Neural progenitor cell (in vitro differentiated cells): ENCODE measurements around the gene NDRG3. TPM values are rescaled to one million over a fixed set of nuclear protein-coding genes. Genes with fewer than 3 reads are reported as not detected.
A peak's percentile ranks its signal among the peaks of the same experiment; 100 is the strongest.

Experiments used
- DNase-seq: peaks from one replicate; pipeline ENCODE4 v3.0.0-alpha.2; 2016; ENCODE audit warnings: low spot score
- H2AFZ ChIP-seq: fragments of 200-600 bp; sonication (generic); replicated peaks from 2 replicates; pipeline ENCODE4 v1.6.1; 2016; ENCODE audit warnings: antibody characterized with exemption
- H3F3A ChIP-seq: fragments of 200-600 bp; sonication (generic); 2 replicates; pipeline ENCODE4 v1.6.1; 2016; ENCODE audit warnings: antibody characterized with exemption, low read depth
- H3K27ac ChIP-seq: fragments of 200-600 bp; sonication (generic); 2 replicates; pipeline ENCODE4 v1.5.1; 2016; ENCODE audit warnings: mild to moderate bottlenecking
- H3K27me3 ChIP-seq: fragments of 200-600 bp; sonication (generic); 2 replicates; pipeline ENCODE4 v1.6.1; 2016; ENCODE audit warnings: mild to moderate bottlenecking, moderate library complexity
- H3K36me3 ChIP-seq: fragments of 200-600 bp; sonication (generic); 2 replicates; pipeline ENCODE4 v1.5.1; 2016
- H3K4me1 ChIP-seq: fragments of 200-600 bp; sonication (generic); 2 replicates; pipeline ENCODE4 v1.6.1; 2016; ENCODE audit warnings: mixed run types
- H3K4me2 ChIP-seq: fragments of 200-600 bp; sonication (generic); 2 replicates; pipeline ENCODE4 v1.6.1; 2016
- H3K4me3 ChIP-seq: fragments of 200-600 bp; sonication (generic); 2 replicates; pipeline ENCODE4 v1.5.1; 2016
- H3K79me2 ChIP-seq: fragments of 200-600 bp; sonication (generic); 2 replicates; pipeline ENCODE4 v1.6.1; 2016; ENCODE audit warnings: low read depth
- H3K9ac ChIP-seq: fragments of 200-600 bp; sonication (generic); 2 replicates; pipeline ENCODE4 v1.6.1; 2016
- H3K9me3 ChIP-seq: fragments of 200-600 bp; sonication (generic); 2 replicates; pipeline ENCODE4 v1.5.1; 2016; ENCODE audit warnings: low read depth
- H4K20me1 ChIP-seq: fragments of 200-600 bp; sonication (generic); 2 replicates; pipeline ENCODE4 v1.6.1; 2016; ENCODE audit warnings: low read depth
- H3K27ac Mint-ChIP-seq: 3 replicates; pipeline ENCODE4 v1.8.0; 2021; ENCODE audit warnings: mixed read lengths
- H3K27me3 Mint-ChIP-seq: 2 replicates; pipeline ENCODE4 v1.8.0; 2022; ENCODE audit warnings: low read depth, mild to moderate bottlenecking, inconsistent platforms, moderate library complexity, mixed read lengths; ENCODE audit not compliant: insufficient read depth
- H3K36me3 Mint-ChIP-seq: 3 replicates; pipeline ENCODE4 v1.8.0; 2021; ENCODE audit warnings: mixed read lengths
- H3K4me1 Mint-ChIP-seq: 3 replicates; pipeline ENCODE4 v1.8.0; 2021; ENCODE audit warnings: mixed read lengths
- H3K4me3 Mint-ChIP-seq: 3 replicates; pipeline ENCODE4 v1.8.0; 2021; ENCODE audit warnings: mild to moderate bottlenecking, moderate library complexity, mixed read lengths
- H3K9me3 Mint-ChIP-seq: 3 replicates; pipeline ENCODE4 v1.8.0; 2020; ENCODE audit warnings: mixed read lengths
- EZH2 ChIP-seq: fragments of 200-600 bp; sonication (generic); IDR thresholded peaks from 2 replicates; pipeline ENCODE4 v1.6.1; 2017; ENCODE audit warnings: antibody characterized with exemption, mild to moderate bottlenecking, moderate library complexity
- EZH2phosphoT487 ChIP-seq: fragments of 200-600 bp; sonication (generic); IDR thresholded peaks from 2 replicates; pipeline ENCODE4 v1.6.1; 2017; ENCODE audit warnings: antibody characterized with exemption
- total RNA-seq: library from RNA; depleted of rRNA; stranded (reverse); fragments of >200 nt; gene quantifications from 2 replicates; pipeline ENCODE4 v1.2.3, GENCODE V29; 2015; ENCODE audit warnings: low replicate concordance
- TF ChIP-seq, protein P1 (sequence below): fragments of 200-600 bp; sonication (generic); IDR thresholded peaks from 2 replicates; pipeline ENCODE4 v1.5.1; 2017; ENCODE audit warnings: antibody characterized with exemption, mild to moderate bottlenecking

NDRG3 gene
- total RNA-seq, 1 donor from 2014 or later: 25.3 TPM

DNA sequence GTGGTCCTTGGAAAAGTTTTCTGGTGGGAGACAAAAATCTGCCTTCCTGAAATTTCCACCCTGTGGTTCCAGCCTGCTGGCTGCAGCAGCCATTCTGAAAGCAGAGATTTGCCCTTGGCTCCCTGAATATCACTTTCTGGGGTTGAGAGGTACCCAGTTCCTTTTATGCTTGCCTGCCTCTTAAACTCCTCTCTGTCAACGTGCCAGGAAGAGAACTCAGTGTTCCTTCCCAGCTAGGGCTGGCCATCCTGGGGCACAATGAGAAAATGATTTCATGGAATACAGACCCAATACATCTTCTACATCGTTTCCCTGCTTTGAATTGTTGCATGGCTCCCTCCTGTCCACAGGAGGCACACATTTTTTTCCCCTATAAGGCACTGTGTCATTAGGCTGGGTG is 29.3 kb upstream of the NDRG3 start:
- peaks cover 19% of the 10 kb centered on the region for H3K4me1 Mint-ChIP-seq
- no peak overlapping the region for H3K4me3 ChIP-seq
- no peak overlapping the region for H3K9ac ChIP-seq
- no peaks in the 10 kb centered on the region for H3K27me3 ChIP-seq
- no peak for DNase-seq
- no peak overlapping the region for H3K27ac Mint-ChIP-seq
- no peaks in the 10 kb centered on the region for H4K20me1 ChIP-seq
- H3K4me3 Mint-ChIP-seq: no peak overlapping the region
- no peak overlapping the region for H3K4me2 ChIP-seq
- H3K27ac ChIP-seq: no peak overlapping the region
- no peaks in the 10 kb centered on the region for H3K36me3 Mint-ChIP-seq
- peaks cover 19% of the 10 kb centered on the region for H3K4me1 ChIP-seq
- no peak overlapping the region for H2AFZ ChIP-seq
- TF ChIP-seq EZH2phosphoT487 (no peak), EZH2 (no peak)
- TF ChIP-seq, protein P1, sequence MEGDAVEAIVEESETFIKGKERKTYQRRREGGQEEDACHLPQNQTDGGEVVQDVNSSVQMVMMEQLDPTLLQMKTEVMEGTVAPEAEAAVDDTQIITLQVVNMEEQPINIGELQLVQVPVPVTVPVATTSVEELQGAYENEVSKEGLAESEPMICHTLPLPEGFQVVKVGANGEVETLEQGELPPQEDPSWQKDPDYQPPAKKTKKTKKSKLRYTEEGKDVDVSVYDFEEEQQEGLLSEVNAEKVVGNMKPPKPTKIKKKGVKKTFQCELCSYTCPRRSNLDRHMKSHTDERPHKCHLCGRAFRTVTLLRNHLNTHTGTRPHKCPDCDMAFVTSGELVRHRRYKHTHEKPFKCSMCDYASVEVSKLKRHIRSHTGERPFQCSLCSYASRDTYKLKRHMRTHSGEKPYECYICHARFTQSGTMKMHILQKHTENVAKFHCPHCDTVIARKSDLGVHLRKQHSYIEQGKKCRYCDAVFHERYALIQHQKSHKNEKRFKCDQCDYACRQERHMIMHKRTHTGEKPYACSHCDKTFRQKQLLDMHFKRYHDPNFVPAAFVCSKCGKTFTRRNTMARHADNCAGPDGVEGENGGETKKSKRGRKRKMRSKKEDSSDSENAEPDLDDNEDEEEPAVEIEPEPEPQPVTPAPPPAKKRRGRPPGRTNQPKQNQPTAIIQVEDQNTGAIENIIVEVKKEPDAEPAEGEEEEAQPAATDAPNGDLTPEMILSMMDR: no peak
- H3K79me2 ChIP-seq: peaks cover 22% of the 10 kb centered on the region
- H3F3A ChIP-seq: peaks cover 16% of the 10 kb centered on the region
- peaks cover 14% of the 10 kb centered on the region for H3K27me3 Mint-ChIP-seq
- H3K9me3 ChIP-seq: no peaks in the 10 kb centered on the region
- peaks cover 10% of the 10 kb centered on the region for H3K36me3 ChIP-seq
- H3K9me3 Mint-ChIP-seq: no peaks in the 10 kb centered on the region

DNA sequence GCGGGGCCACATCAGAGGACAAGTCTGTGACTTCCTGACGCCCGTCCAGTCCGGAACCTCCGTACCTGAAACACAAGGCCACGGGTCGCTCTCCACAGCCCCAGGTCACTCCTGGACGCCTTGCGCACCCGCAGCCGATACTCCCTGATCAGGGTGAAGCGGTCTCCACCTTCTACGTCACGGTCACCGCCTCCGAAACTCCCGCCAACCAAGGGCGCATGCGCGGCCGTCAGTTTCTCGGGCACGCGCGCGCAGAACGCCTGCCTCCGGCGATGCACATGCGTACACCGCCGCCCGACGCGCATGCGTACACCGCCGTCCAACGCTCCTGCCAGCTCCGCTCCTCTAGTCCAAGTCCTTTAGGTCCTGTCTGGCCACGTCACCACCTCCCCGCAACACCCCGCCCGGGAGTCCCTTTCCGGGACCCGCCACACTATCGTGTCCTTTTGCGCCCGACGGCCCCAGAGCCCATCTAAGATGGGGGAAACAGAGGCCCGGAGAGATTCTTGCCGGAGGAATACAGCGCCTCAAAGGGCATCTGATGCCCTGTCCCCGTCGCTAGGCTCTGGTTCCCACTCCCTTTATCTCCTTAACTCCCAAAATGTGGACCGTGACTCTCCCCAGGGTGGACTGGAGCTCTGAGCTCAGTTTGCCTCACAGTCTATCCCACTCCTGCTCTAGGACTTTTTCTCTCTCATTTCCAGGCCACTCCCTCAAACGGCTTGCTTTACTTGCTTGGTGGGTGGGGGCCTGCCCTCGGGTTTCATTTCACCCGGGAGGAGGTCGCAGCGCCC is 27.9 kb upstream of the NDRG3 start, which contains the start of gene DSN1:
TSS of gene DSN1 (minus strand) at position 167 of the 794 bp plus-strand sequence. CDS start 2,305 bp downstream, outside the sequence.
- H3K4me2 ChIP-seq: peak within 1 kb of the TSS; percentile 94

DNA sequence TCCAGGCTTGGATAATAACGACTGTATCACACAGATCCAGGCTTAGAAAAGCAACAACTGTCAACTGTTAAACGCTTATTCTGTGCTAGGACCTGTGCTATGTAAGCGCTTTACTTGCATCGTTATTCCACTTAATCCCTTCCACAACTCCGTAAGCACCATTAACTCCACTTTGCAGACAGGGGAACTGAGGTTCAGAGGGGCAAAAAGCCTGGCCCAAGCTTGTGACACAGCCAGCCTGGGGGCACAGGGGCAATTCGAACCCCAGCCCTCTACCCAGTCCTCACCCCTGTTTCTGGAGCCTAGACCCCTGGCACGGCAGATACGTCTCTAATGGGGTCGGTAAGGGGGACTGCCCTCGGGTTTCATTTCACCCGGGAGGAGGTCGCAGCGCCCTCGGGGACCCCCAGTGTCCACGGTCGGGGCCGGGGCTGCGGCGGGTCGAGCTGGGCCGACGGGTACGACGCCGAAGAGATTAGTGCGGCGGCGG is 27.3 kb upstream of the NDRG3 start:
- Histone ChIP-seq H3K4me1 (peaks cover 11% of the 10 kb centered on the region), H2AFZ (peak overlapping the region; percentile 64), H3K4me3 (peak overlapping the region; percentile 87), H3F3A (peaks cover 13% of the 10 kb centered on the region), H3K9me3 (no peaks in the 10 kb centered on the region), H4K20me1 (no peaks in the 10 kb centered on the region), H3K9ac (peak overlapping the region; percentile 61), H3K4me2 (peak overlapping the region; percentile 94), H3K27ac (no peak overlapping the region), H3K27me3 (no peaks in the 10 kb centered on the region), H3K36me3 (peaks cover 10% of the 10 kb centered on the region), H3K79me2 (peaks cover 22% of the 10 kb centered on the region)
- DNase-seq: peak; percentile 25
- Mint-ChIP-seq H3K9me3 (no peaks in the 10 kb centered on the region), H3K4me1 (peaks cover 22% of the 10 kb centered on the region), H3K4me3 (peak overlapping the region; percentile 91), H3K27ac (peak overlapping the region; percentile 66), H3K27me3 (peaks cover 10% of the 10 kb centered on the region), H3K36me3 (peaks cover 2% of the 10 kb centered on the region)
- TF ChIP-seq, protein P1: no peak
- TF ChIP-seq EZH2 (no peak), EZH2phosphoT487 (no peak)

More for the DNA sequence above, 27.9 kb upstream of the NDRG3 start, which contains the start of gene DSN1:
- Histone ChIP-seq H3K4me3 (peak within 1 kb of the TSS; percentile 87), H4K20me1 (no peaks in the 10 kb centered on the region), H3F3A (peaks cover 13% of the 10 kb centered on the region), H3K79me2 (peaks cover 22% of the 10 kb centered on the region), H3K9me3 (no peaks in the 10 kb centered on the region), H3K27ac (no peak within 1 kb of the TSS), H3K9ac (peak within 1 kb of the TSS; percentile 61), H3K36me3 (peaks cover 10% of the 10 kb centered on the region), H3K4me1 (peaks cover 11% of the 10 kb centered on the region), H2AFZ (peak within 1 kb of the TSS; percentile 99), H3K27me3 (no peaks in the 10 kb centered on the region)
- peak within 1 kb of the TSS; percentile 97 for H3K27ac Mint-ChIP-seq
- H3K9me3 Mint-ChIP-seq: no peaks in the 10 kb centered on the region
- TF ChIP-seq EZH2phosphoT487 (no peak), EZH2 (no peak)
- TF ChIP-seq, protein P1: no peak
- DNase-seq: peak; percentile 99
- peak within 1 kb of the TSS; percentile 91 for H3K4me3 Mint-ChIP-seq
- peaks cover 11% of the 10 kb centered on the region for H3K27me3 Mint-ChIP-seq
- H3K4me1 Mint-ChIP-seq: peaks cover 22% of the 10 kb centered on the region
- H3K36me3 Mint-ChIP-seq: peaks cover 2% of the 10 kb centered on the region
